T-cell (primary cell): ENCODE data around the gene CSK. TPM values are rescaled to one million over a fixed set of nuclear protein-coding genes. Genes with fewer than 3 reads are reported as not detected.

Experiments used
- total RNA-seq, 35 experiments: library from RNA in 6 of 35; stranded (reverse) in 6 of 35; fragments of 120-200 nt in 1 of 35; gene quantifications; one replicate each; pipeline versions ENCODE4 v1.2.1 to v1.2.4 and lab custom pipeline; 2013 to 2026

The CSK gene
- total RNA-seq, 5 donors from 2014 or later (not counting 1 experiment from before 2014, with no cell fraction given) = 198 to 296 (median 271) TPM

Other genes with a start within 250 kb of the CSK start
- gene ARID3B, start 240.9 kb upstream of the CSK start, total RNA-seq = 10 to 100 TPM; 36.2 to 48.7 (median 42.9) TPM
- 100 to 1,000 TPM; 162 to 258 (median 180) TPM for gene CLK3, start 166.2 kb upstream of the CSK start, total RNA-seq
- 10 to 100 TPM; 31.8 to 49.4 (median 43.2) TPM for gene EDC3, start 86.1 kb upstream of the CSK start, total RNA-seq
- 1 to 10 TPM in 3 of 5 donors, under 1 TPM in 1, not detected in 1; 0.14 to 3.3 (median 1.9) TPM for gene CYP1A1, start 56.6 kb upstream of the CSK start, total RNA-seq
- gene CYP1A2, start 33.2 kb upstream of the CSK start, total RNA-seq = not detected
- 1 to 10 TPM in 1 of 5 donors, under 1 TPM in 4; 0.42 to 1.6 (median 0.44) TPM for gene LMAN1L, start 30.8 kb downstream of the CSK start, total RNA-seq
- under 1 TPM in 3 of 5 donors, not detected in 2; 0.16 to 0.50 (median 0.26) TPM for gene CPLX3, start 44.5 kb downstream of the CSK start, total RNA-seq
- 100 to 1,000 TPM in 3 of 5 donors, 10 to 100 TPM in 2; 53.4 to 112 (median 101) TPM for gene ULK3, start 61.1 kb downstream of the CSK start, total RNA-seq
- gene SCAMP2, start 91.3 kb downstream of the CSK start, total RNA-seq = 100 to 1,000 TPM in 3 of 5 donors, 10 to 100 TPM in 2; 76.8 to 141 (median 134) TPM
- 10 to 100 TPM; 36.5 to 74.1 (median 66.1) TPM for gene MPI, start 108.0 kb downstream of the CSK start, total RNA-seq
- 100 to 1,000 TPM in 2 of 5 donors, 10 to 100 TPM in 3; 46.0 to 108 (median 96.6) TPM for gene FAM219B, start 124.8 kb downstream of the CSK start, total RNA-seq
- 10 to 100 TPM; 58.5 to 83.1 (median 76.7) TPM for gene COX5A, start 156.0 kb downstream of the CSK start, total RNA-seq
- 1 to 10 TPM in 3 of 5 donors, under 1 TPM in 2; 0.79 to 4.2 (median 2.8) TPM for gene RPP25, start 174.7 kb downstream of the CSK start, total RNA-seq
- gene SCAMP5, start 213.5 kb downstream of the CSK start, total RNA-seq = 1 to 10 TPM in 1 of 5 donors, under 1 TPM in 4; 0.26 to 8.2 (median 0.51) TPM
- 10 to 100 TPM in 4 of 5 donors, 1 to 10 TPM in 1; 9.3 to 14.3 (median 11.8) TPM for gene PPCDC, start 241.5 kb downstream of the CSK start, total RNA-seq